Activated CD8-positive, alpha-beta memory T cell treated with anti-CD3 and anti-CD28 coated beads for 1 hour (primary cell): Measurements from ENCODE around the gene SPDYE5.
A peak's percentile ranks its signal among the peaks of the same experiment; 100 is the strongest.
"Not testable (repeated sequence)": the region's sequence is repeated elsewhere in the genome, so short reads cannot be mapped to it uniquely, and the experiment has no call there.

Experiments
- DNase-seq, 2 donors: peaks; one replicate each; pipeline ENCODE4 v3.0.0-alpha.2; 2020; ENCODE audit warnings: low read depth in 1 of 2; ENCODE audit errors: extremely low read depth in 1 of 2

Gene SPDYE5

GRCh38 chr7:75492020-75492419, at the start of gene SPDYE5:
TSS of gene SPDYE5 (plus strand) at chr7:75492320. CDS start at chr7:75494048, 1,728 bp downstream.
- not testable (repeated sequence) for DNase-seq

- not testable (repeated sequence) for DNase-seq
Observed at GRCh38 chr7:75442465-75443111, 49.5 kb upstream of the SPDYE5 start.

DNA sequence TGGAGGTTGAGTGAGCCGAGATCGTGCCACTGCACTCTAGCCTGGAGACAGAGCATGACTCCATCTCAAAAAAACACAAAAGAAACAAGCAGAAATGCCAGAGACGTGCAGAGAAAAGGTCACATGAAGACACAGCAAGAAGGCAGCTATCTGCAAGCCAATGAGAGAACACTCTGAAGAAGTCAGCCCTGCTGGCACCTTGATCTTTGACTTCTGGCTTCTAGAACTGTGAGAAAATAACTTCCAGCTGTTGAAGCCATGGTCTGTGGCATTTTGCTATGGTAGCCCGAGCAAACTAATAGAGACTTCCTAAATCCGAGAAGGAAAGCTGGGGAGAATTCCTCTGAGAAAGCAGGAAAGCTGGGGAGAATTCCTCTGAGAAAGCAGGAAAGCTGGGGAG, 42.2 kb upstream of the SPDYE5 start:
- not testable (repeated sequence) for DNase-seq

- DNase-seq: not testable (repeated sequence)
Observed at GRCh38 chr7:75452494-75452955, 39.6 kb upstream of the SPDYE5 start.

DNA sequence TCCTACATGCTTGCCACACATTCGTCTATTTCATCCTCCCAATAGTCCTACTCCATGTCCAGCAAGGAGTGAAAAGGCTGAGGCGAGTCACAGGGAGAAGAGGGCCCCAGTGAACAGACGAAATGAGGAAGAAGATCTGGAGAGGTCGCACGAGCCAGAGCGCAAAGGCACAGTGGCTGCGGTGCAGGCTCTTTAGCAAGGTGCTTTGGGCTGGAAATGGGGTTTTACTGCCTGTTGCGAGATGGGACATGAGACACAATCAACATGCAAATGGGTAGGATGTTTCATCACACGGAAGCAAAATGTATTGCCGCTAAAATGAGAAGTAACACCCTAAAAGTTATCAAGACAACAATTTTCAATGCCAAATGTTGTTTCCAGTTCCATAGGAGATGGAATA, 35.7 kb upstream of the SPDYE5 start:
- DNase-seq: not testable (repeated sequence)

GRCh38 chr7:75458034-75458433, 34.1 kb upstream of the SPDYE5 start:
- DNase-seq: not testable (repeated sequence)

DNA sequence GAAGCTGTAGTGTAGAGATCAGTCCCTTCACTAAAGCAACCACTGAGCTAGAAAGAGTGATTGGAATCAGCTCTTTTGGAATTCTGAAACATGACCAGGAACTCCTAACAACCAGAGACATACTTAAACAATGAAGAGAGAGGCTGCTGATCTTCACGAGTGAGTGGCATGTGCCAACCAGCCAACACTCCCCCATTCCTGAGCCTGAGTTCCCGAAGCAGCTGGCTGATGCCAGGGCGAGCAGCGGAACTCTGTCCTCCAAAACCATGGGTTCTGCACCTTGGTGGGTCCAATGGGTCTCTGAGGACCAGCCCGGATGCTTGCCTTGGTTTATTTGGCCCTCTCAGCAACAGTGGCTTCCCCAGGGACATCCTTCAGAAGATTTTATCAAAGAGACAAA, 31.6 kb upstream of the SPDYE5 start:
- not testable (repeated sequence) for DNase-seq

GRCh38 chr7:75470166-75470565, 22.0 kb upstream of the SPDYE5 start:
- not testable (repeated sequence) for DNase-seq

- not testable (repeated sequence) for DNase-seq
Observed at GRCh38 chr7:75477457-75477856, 14.7 kb upstream of the SPDYE5 start.

DNA sequence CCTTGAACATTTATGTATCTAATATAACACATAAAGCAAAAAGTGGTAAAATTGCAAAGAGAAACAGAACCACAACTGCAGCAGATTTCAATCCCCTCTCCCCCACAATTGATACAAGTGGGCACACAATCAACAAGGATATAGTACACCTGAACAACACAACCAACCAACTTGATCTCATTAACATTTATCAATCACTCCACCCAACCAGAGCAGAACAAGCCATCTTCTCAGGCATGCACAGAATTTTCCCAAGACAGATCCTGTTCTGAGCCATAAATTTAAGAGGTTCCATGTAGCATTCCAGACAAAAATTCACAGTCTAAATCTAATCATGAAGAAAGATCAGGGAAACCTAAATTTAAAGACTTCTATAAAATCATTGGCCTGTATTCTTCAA, 11.8 kb upstream of the SPDYE5 start:
- DNase-seq: not testable (repeated sequence)

- DNase-seq: not testable (repeated sequence)
Observed at GRCh38 chr7:75485355-75485978, 6.7 kb upstream of the SPDYE5 start.

GRCh38 chr7:75485979-75486643, 6.0 kb upstream of the SPDYE5 start, which contains the start of gene POM121C:
TSS of gene POM121C (minus strand) at chr7:75486299. CDS start at chr7:75441496, 44,803 bp downstream.
- DNase-seq: peak; percentile 63 to 73

DNA sequence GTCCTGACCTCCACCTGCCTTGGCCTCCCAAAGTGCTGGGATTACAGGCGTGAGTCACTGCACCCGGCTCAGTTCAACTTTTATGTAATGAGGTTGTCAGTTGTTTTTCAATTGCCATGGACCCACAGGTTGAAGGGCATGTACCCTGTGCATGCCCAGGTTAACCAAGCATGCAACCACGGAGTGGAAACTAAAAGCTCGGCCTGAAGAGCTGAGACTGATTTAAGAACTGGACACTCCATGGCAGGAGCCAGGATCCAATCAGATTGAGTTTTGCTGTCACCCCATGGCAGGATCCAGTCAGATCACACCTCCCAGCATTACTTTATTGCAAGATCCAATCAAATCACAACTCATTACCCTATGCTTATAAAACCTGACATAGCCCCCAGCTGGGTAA, 16.9 kb downstream of the SPDYE5 start:
- not testable (repeated sequence) for DNase-seq

DNA sequence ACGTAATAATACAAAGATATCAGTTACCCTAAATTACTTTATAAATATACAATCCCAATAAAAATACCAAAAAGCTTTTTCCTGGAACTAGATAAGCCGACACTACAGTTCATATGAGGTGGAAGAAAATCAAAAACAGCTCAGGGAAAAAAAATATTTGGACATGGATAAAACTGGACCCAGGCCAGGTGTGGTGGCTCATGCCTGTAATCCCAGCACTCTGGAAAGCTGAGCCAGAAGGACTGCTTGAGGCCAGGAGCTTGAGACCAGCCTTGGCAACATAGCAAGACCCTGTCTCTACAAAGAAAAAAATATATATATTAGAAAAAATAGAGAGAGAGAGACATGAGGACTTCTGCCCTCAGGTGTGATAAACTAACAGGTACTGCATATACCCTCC, 26.7 kb downstream of the SPDYE5 start:
- DNase-seq: not testable (repeated sequence)

- DNase-seq: not testable (repeated sequence)
Observed at GRCh38 chr7:75521727-75522126, 29.6 kb downstream of the SPDYE5 start.

GRCh38 chr7:75527224-75527722, 35.2 kb downstream of the SPDYE5 start:
- not testable (repeated sequence) for DNase-seq

DNA sequence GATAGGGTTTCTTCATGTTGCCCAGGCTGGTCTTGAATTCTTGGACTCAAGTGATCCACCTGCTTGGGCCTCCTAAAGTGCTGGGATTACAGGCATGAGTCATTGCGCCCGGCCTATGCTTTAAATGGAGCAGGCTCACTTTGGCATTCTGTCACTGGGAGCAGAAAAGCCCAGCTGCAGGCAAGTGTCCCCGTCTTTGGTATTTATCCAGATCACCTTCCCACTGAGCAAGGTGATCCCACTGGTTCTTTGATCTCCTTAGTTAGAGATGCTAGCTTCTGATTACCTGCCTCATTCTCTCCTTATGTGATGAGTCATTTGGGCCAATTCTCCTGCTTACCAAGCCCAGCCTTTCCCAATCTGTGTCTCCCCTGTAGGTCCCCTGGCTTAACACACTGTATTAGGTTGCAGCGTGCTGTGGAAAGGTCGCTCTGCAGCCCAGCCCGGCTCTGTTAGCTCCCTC, 39.3 kb downstream of the SPDYE5 start:
- DNase-seq: no peak

DNA sequence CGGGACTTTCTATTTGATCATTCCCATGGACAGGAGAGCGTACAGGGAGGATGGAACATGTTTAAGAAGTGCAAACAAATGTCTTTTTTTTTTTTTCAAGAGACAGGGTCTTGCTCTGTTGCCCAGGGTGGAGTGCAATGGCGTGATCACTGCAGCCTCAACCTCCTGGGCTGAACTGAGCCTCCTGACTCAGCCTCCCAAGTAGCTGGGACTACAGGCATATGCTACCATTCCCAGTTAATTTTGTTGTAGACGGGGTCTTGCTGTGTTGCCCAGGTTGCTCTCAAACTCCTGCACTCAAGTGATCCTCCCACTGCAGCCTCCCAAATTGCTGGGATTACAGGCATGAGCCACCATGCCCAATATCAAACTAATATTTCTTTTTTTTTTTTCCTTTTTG, 40.5 kb downstream of the SPDYE5 start:
- no peak for DNase-seq

DNA sequence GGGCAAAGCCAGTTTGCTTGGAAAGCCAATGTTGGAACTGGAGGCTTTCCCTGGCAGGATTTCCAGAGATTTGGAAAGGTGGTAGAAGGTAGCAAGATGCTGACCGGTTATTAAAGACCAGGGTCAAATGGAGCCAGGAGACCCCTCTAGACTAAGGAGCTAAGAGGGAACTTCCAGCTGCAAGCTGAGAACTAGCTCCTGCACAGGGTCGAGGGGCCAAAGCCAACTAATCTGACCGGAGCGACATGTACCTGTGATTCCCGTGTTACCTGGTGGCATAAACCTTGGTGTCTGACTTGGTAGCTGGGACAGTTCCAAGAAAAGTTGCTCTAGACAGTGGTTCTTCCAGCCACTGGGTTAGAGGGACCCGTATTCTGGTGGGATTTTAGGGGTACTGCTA, 41.8 kb downstream of the SPDYE5 start:
- DNase-seq: no peak

DNA sequence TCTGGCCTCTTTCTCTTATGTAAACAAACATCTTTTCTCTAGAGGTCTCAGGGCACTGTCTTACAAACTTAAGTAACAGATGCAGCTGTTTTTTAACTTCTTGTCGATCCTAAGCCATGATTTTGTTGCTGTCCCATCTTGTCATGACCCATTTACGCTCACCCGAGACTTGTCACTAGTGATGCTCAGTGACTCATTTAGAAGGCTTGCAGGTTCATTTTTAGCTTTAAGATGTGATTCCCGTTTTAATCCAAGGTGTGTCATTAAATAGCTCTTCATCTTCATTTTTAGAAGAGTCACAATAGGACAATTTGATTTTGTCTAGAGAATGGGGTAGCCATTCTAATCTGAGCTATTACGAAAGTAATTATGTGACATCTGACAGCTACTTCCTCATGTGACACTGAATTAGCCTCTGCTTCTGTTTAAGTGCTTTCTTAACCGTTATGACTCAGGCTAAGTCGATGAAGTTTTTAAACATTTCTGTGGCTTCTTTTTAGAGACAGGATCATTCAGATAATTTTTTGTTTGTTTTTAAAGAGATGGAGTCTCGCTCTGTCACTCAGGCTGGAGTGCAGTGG, 42.7 kb downstream of the SPDYE5 start:
- DNase-seq: no peak

DNA sequence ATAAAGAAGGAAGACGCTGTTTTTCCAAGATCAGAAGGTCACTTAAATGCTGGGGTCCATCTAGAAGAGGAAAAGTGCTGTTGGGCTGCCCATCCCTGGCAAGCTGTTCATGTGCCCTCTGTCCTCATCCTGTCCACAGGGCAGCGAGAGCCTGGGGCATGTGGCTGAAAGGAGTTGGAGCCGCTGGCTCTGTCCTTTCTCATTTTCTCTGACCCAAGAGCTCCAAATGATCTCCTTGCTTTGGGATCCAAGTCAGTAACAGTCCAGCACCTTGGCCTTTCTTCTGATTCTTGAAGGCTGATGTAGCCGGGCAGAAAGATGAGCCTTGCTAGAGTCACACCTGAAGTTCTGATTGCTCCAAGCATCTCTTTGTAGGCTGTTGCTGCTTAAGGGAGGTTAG, 44.4 kb downstream of the SPDYE5 start:
- DNase-seq: no peak
